Peyer's patch (tissue), 4 donors: Measurements from ENCODE around the gene TAS2R46.

ENCODE experiments used
- POLR2A ChIP-seq, 2 donors: fragments of 450-650 bp; IDR thresholded peaks; one replicate each; pipeline ENCODE4 v1.5.1; 2017; ENCODE audit warnings: antibody characterized with exemption in 2 of 2, mild to moderate bottlenecking in 2 of 2, moderate library complexity in 2 of 2
- TF ChIP-seq, protein P1 (sequence below), 6 experiments: fragments of 450-650 bp in 4 of 6; fragments of 200-600 bp in 2 of 6; sonication (generic) in 1 of 6; IDR thresholded peaks; one replicate each; pipeline ENCODE4 v1.5.1; 2017 to 2019; ENCODE audit warnings: antibody characterized with exemption in 6 of 6, mild to moderate bottlenecking in 3 of 6, moderate library complexity in 1 of 6

DNA sequence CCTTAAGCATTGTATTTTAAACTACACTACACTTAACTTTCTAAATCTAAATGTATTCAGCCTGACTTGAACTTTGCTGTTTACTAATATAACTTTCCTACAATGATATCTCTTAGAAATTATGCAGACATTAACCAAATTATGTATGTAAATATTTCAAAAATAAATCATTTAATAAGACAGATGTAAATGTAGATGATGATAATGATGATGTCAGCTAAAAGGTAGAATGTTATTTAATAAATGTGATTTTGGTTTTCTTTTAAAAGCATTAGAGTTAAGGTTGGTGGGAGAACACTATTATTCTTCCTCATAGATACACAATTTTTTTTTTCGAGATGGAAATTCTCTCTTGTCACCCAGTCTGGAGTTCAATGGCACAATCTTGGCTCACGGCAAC, 19.9 kb upstream of the TAS2R46 start:
- TF ChIP-seq, protein P1, sequence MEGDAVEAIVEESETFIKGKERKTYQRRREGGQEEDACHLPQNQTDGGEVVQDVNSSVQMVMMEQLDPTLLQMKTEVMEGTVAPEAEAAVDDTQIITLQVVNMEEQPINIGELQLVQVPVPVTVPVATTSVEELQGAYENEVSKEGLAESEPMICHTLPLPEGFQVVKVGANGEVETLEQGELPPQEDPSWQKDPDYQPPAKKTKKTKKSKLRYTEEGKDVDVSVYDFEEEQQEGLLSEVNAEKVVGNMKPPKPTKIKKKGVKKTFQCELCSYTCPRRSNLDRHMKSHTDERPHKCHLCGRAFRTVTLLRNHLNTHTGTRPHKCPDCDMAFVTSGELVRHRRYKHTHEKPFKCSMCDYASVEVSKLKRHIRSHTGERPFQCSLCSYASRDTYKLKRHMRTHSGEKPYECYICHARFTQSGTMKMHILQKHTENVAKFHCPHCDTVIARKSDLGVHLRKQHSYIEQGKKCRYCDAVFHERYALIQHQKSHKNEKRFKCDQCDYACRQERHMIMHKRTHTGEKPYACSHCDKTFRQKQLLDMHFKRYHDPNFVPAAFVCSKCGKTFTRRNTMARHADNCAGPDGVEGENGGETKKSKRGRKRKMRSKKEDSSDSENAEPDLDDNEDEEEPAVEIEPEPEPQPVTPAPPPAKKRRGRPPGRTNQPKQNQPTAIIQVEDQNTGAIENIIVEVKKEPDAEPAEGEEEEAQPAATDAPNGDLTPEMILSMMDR (IDR thresholded peaks at IDR 0.05): no peak
- no peak for TF ChIP-seq POLR2A (IDR thresholded peaks at IDR 0.05)
